SK-N-SH treated with all-trans-retinoic acid at 6 μM for 48 hours (cell line): ENCODE measurements around the gene ABCC3.

Experiments
- ATAC-seq: fragments of 200-7000 bp; cut with Tn5 transposase; 3 replicates; pipeline ENCODE4 v1.9.1; 2020; ENCODE audit warnings: mild to moderate bottlenecking, moderate library complexity
- ARNTL ChIP-seq: fragments of 450-650 bp; formaldehyde crosslinking; IDR thresholded peaks from 2 replicates; pipeline ENCODE4 v1.5.0; 2020; ENCODE audit warnings: low read depth, mild to moderate bottlenecking, moderate library complexity, borderline replicate concordance
- BACH2 ChIP-seq: fragments of 250-450 bp; sonication (Bioruptor Pico); IDR thresholded peaks from 2 replicates; pipeline ENCODE4 v1.9.0; 2021; ENCODE audit warnings: mild to moderate bottlenecking, borderline replicate concordance
- CREB5 ChIP-seq: fragments of 250-450 bp; sonication (Bioruptor Pico); IDR thresholded peaks from 2 replicates; pipeline ENCODE4 v1.5.1; 2020; ENCODE audit warnings: low read depth, mild to moderate bottlenecking, moderate library complexity
- CSDC2 ChIP-seq: fragments of 250-450 bp; sonication (Bioruptor Pico); IDR thresholded peaks from 2 replicates; pipeline ENCODE4 v1.5.0; 2020; ENCODE audit warnings: mild to moderate bottlenecking, moderate library complexity
- CSRNP3 ChIP-seq: fragments of 250-450 bp; sonication (Bioruptor Pico); IDR thresholded peaks from 2 replicates; pipeline ENCODE4 v1.5.1; 2021; ENCODE audit warnings: mild to moderate bottlenecking, moderate library complexity
- ESRRG ChIP-seq: fragments of 250-450 bp; sonication (Bioruptor Pico); IDR thresholded peaks from 2 replicates; pipeline ENCODE4 v1.6.1; 2021; ENCODE audit warnings: mild to moderate bottlenecking
- GLIS3 ChIP-seq: fragments of 250-450 bp; sonication (Bioruptor Pico); IDR thresholded peaks from 2 replicates; pipeline ENCODE4 v1.5.0; 2020; ENCODE audit warnings: mild to moderate bottlenecking, moderate library complexity
- ISL1 ChIP-seq: fragments of 250-450 bp; sonication (Bioruptor Pico); IDR thresholded peaks from 2 replicates; pipeline ENCODE4 v2.1.2; 2022; ENCODE audit warnings: mild to moderate bottlenecking, moderate library complexity
- OSR1 ChIP-seq: fragments of 250-450 bp; sonication (Bioruptor Pico); IDR thresholded peaks from 2 replicates; pipeline ENCODE4 v1.8.0; 2022; ENCODE audit warnings: moderate library complexity, mild to moderate bottlenecking, inconsistent platforms
- PATZ1 ChIP-seq: fragments of 250-450 bp; sonication (Bioruptor Pico); IDR thresholded peaks from 2 replicates; pipeline ENCODE4 v1.8.0; 2020; ENCODE audit warnings: mild to moderate bottlenecking, moderate library complexity, borderline replicate concordance
- POU6F1 ChIP-seq: fragments of 250-450 bp; sonication (Bioruptor Pico); IDR thresholded peaks from 2 replicates; pipeline ENCODE4 v1.8.0; 2021; ENCODE audit warnings: low read depth, mild to moderate bottlenecking, moderate library complexity, borderline replicate concordance
- PPARA ChIP-seq: fragments of 250-450 bp; sonication (Bioruptor Pico); IDR thresholded peaks from 2 replicates; pipeline ENCODE4 v1.5.0; 2020; ENCODE audit warnings: mild to moderate bottlenecking, borderline replicate concordance
- RARB ChIP-seq: fragments of 250-450 bp; sonication (Bioruptor Pico); IDR thresholded peaks from 2 replicates; pipeline ENCODE4 v1.8.0; 2021; ENCODE audit warnings: mild to moderate bottlenecking, moderate library complexity
- SNAI2 ChIP-seq: fragments of 250-450 bp; sonication (Bioruptor Pico); IDR thresholded peaks from 2 replicates; pipeline ENCODE4 v1.5.0; 2020; ENCODE audit warnings: mild to moderate bottlenecking, moderate library complexity
- TCF4 ChIP-seq: fragments of 250-450 bp; sonication (Bioruptor Pico); IDR thresholded peaks from 2 replicates; pipeline ENCODE4 v1.8.0; 2021; ENCODE audit warnings: mild to moderate bottlenecking, moderate library complexity, borderline replicate concordance
- TOX ChIP-seq: fragments of 250-450 bp; sonication (Bioruptor Pico); IDR thresholded peaks from 2 replicates; pipeline ENCODE4 v1.8.0; 2021; ENCODE audit warnings: mild to moderate bottlenecking, moderate library complexity, borderline replicate concordance
- TSHZ2 ChIP-seq: fragments of 250-450 bp; sonication (Bioruptor Pico); IDR thresholded peaks from 2 replicates; pipeline ENCODE4 v1.5.0; 2020; ENCODE audit warnings: mild to moderate bottlenecking, moderate library complexity
- ZC3H10 ChIP-seq: fragments of 250-450 bp; sonication (Bioruptor Pico); IDR thresholded peaks from 2 replicates; pipeline ENCODE4 v1.5.1; 2021; ENCODE audit warnings: mild to moderate bottlenecking, moderate library complexity
- ZFP3 ChIP-seq: fragments of 250-450 bp; sonication (Bioruptor Pico); IDR thresholded peaks from 2 replicates; pipeline ENCODE4 v1.5.0; 2020; ENCODE audit warnings: mild to moderate bottlenecking, moderate library complexity
- ZFP30 ChIP-seq: fragments of 450-650 bp; formaldehyde crosslinking; IDR thresholded peaks from 2 replicates; pipeline ENCODE4 v1.5.0; 2022; ENCODE audit warnings: mild to moderate bottlenecking, moderate library complexity
- ZNF565 ChIP-seq: fragments of 450-650 bp; formaldehyde crosslinking; conservative IDR thresholded peaks from 2 replicates; pipeline ENCODE4 v1.5.0; 2020; ENCODE audit warnings: low read depth, mild to moderate bottlenecking, moderate library complexity
- ZNF70 ChIP-seq: fragments of 450-650 bp; formaldehyde crosslinking; IDR thresholded peaks from 2 replicates; pipeline ENCODE4 v1.5.0; 2020; ENCODE audit warnings: mild to moderate bottlenecking, moderate library complexity
- ZNF8 ChIP-seq: fragments of 450-650 bp; formaldehyde crosslinking; IDR thresholded peaks from 2 replicates; pipeline ENCODE4 v1.5.0; 2020; ENCODE audit warnings: mild to moderate bottlenecking, moderate library complexity

The ABCC3 gene

DNA sequence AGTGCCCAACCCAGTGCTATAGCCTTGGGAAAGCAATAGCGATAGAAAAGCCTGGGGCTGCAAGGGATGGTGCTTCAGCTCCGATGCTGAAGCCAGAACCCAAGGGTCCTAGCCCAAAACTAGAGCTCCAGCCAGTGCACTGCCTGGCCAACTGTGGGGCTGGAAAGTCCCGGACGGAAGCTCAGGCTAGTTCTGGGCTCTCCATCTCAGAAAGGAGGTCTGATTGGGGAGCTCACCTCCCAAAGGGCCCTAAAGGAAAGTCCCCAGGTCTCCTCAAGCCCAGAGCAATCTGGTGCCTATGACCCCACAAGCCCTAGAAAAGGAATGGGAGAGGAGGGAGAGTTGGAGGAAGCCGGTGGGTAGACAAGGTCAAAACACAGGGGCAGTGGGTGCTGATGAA, 2.0 kb upstream of the ABCC3 start:
- TF ChIP-seq ZNF565 (CRISPR knock-in tag) (no peak), CSDC2 (CRISPR knock-in tag) (no peak), CREB5 (CRISPR knock-in tag) (no peak), ZC3H10 (CRISPR knock-in tag) (no peak), CSRNP3 (CRISPR knock-in tag) (no peak), ZNF8 (CRISPR knock-in tag) (no peak), ESRRG (CRISPR knock-in tag) (no peak), ZNF70 (CRISPR knock-in tag) (no peak), TSHZ2 (CRISPR knock-in tag) (no peak), TOX (CRISPR knock-in tag) (no peak), SNAI2 (CRISPR knock-in tag) (no peak), PPARA (CRISPR knock-in tag) (no peak)
- TF ChIP-seq, all 23 proteins: peak for 0
- ATAC-seq, result no peak

GRCh38 chr17:50633683-50634082, 998 bp upstream of the ABCC3 start:
- TF ChIP-seq TSHZ2 (CRISPR knock-in tag) (no peak), ISL1 (CRISPR knock-in tag) (no peak), POU6F1 (CRISPR knock-in tag) (no peak), ZNF70 (CRISPR knock-in tag) (no peak), TOX (CRISPR knock-in tag) (no peak), PPARA (CRISPR knock-in tag) (no peak), OSR1 (no peak), ZC3H10 (CRISPR knock-in tag) (no peak), CREB5 (CRISPR knock-in tag) (no peak), ZFP3 (CRISPR knock-in tag) (no peak), TCF4 (no peak), ZFP30 (no peak), SNAI2 (CRISPR knock-in tag) (no peak), GLIS3 (no peak), BACH2 (CRISPR knock-in tag) (no peak), ARNTL (CRISPR knock-in tag) (no peak), CSRNP3 (CRISPR knock-in tag) (no peak), ZNF565 (CRISPR knock-in tag) (no peak), PATZ1 (no peak), RARB (CRISPR knock-in tag) (no peak)
- ATAC-seq, result no peak
